HG02798 (cell line): ENCODE results near the gene IPO9.
"Not testable (repeated sequence)": the region's sequence is repeated elsewhere in the genome, so short reads cannot be mapped to it uniquely, and the experiment has no call there.

Experiments
- ATAC-seq: cut with Tn5 transposase; IDR thresholded peaks from one replicate; pipeline ENCODE4 v1.9.1; 2021; ENCODE audit warnings: mild to moderate bottlenecking; ENCODE audit not compliant: unreplicated experiment, poor library complexity

IPO9 gene

DNA sequence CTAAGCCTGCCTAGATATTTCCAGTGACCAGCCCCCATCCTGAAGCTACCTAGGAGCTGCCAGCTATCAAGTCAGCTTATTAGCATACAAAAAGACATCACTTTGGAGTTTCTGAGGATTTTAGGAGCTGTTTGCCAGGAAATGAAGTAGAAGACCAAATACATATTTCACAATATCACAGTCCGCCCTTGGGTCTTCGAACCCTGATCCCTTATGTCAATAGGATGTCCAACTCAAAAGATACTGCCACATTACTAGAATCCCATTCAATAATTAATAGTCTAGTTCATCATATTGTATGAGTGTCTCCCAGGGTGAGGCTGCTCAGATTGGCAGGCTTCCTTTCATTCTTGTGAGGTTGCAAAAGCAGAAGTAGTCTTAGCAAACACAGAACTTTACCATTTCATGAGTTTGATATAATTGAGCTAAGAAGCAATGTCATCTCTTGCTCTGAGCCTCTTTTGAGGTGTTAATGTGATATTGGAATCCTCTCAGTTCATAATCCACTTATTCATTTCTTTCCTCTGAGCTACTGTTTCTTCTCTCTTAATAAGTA is 13.6 kb downstream of the IPO9 start:
- ATAC-seq, result no peak

DNA sequence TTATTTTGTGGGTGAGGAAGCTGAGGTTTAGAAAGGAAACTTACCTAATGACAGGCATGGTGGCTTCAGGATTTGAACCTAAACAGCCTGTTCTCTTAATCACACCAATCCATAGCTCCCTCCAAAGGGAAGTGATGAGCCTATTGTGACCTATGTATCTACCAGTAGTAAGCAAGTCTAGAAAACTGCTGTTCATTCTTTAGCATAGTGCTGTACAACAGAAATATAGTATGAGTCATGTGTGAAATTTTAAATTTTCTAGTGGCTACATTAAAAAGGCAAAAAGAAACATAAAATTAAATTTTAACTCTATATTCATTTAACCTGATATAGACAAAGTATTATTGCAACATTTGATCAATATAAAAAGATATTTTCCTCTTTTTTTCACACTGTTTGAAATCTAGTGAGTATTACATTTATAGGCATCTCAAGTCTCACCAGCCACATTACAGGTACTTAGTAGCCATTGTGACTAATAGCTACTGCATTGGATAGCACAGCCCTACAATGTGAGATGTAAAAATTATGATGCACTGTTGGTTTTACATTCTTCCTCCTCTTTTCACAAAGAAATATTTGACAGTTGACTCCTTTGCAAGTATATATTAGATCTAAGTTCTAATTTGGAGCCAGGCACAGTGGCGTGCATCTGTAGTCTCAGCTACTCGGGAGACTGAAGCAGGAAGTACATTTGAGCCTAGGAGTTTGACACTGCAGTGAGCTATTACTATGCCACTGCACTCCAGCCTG is 16.6 kb downstream of the IPO9 start:
- ATAC-seq, result no peak

DNA sequence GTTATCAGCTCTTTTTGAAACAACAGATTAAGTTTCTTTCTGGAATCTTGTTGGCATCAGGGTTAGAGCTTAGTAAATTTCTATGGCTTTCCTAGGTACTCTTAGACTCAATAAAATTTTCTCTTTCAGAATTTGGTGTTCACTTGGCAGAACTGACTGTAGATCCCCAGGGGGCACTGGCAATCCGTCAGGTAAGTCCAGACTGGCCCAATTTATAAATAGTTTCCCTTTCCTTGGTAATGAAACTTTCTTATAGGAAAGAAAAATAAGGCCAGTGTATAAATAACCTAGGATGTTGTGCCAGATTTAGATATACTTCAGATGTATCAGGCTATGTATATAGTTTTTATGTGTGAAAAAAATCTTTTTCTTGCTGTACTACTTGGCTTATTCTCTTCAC is 18.2 kb downstream of the IPO9 start:
- ATAC-seq, result no peak

DNA sequence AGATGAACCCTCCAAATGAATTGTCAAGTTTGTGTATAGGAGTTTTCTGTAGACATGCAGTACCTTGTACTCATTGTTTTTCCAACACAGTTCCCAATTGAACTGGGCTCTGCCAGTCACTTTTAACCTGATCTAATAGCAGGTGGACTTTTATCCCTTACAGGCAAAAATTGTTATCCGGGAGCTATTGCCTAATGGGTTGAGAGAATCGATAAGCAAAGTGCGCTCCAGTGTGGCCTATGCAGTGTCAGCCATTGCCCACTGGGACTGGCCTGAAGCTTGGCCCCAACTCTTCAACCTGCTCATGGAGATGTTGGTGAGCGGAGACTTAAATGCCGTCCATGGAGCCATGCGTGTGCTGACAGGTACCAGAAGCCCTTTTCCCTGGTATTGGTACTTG is 19.3 kb downstream of the IPO9 start:
- no peak for ATAC-seq

DNA sequence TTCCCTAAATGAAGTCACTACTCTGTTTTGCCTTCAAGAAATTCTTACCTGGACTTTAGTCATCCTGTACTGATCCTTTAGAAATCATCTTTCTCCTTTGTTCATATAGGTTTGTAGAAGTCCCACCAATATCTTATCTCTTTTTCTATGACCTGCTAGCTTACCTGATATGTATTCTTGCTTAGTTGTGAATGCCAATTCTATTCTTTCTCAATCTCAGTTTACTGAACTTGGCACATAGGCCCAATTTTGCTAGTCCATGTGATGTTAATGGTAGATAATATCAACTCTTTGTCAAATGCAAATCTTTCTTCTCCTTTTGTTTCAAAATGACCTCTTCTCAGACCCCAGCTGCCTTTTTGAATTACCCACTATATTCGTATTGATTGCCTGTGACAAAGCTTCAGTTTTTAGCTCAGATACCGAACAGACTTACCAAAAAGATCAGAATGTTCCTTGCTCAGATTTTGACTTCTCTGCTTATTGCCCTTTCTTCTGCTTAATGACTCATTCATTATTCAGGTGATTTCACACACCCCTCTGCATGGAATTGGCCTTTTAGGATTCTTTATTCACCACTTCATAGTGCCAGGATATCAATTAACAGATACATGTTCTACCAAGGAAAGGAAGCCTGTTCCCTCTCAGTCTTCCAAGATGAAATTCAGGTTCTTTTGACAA is 20.6 kb downstream of the IPO9 start:
- ATAC-seq, result no peak

DNA sequence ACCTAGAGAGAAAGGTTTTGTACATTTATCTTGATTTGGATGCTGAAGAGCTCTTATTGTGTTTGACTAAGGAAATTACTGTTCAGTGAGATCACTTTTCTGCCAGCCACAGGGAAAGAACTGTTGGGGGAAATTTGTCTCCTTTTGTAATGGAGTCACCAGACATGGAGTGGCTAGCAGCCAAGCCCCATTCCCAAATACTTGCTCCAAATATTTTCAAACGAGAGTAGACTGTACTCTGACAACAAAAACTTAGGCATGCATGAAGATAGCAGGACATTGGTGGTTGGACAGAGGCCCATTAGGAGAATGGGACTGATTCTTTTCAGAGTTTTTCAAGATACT is 21.1 kb downstream of the IPO9 start:
- no peak for ATAC-seq

DNA sequence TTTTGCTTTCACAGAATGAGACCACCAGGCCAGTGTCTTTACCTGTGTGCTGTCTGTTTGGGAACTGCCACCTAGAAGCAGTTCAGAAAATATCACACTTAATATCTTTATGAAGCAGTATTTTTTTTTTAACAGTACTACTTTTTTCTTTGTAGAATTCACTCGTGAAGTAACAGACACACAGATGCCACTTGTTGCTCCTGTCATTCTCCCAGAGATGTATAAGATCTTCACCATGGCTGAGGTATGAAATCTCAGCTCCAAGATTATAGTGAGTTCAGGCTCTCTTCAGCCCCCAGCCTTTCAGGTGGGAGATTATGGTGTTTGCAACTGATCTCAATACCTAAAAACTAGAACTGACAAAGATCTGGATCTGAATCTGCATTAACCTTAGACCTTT is 23.0 kb downstream of the IPO9 start:
- no peak for ATAC-seq

DNA sequence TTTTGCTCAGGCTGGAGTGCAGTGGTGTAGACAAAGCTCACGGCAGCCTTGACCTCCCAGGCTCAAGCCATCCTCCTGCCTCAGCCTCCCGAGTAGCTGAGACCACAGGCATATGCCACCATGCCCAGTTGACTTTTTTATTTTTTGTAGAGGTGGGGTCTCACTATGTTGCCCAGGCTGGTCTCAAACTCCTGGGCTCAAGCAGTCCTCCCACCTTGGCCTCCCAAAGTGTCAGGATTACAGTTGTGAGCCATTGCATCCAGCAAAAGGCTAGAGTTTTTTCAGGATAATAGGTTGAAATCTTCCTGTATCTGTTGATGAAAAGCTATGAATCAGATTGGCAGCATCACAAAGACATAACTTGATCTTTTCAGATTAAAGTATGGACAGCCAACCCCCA is 27.8 kb downstream of the IPO9 start:
- not testable (repeated sequence) for ATAC-seq

DNA sequence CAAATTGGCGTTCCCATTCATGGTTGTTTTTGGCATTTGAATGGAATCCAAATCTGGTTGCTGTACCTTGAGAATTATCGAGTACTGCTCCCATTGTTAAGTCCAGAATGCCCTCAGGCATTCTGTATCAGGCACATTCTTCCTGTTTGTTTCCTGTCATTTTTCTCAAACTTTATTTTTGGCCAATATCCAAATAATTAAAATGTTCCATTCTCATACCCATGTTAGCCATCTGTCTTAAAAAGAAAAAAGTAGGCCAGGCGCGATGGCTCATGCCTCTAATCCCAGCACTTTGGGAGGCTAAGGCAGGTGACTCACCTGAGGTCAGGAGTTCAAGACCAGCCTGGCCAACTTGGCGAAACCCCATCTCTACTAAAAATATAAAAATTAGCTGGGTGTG is 30.5 kb downstream of the IPO9 start:
- no peak for ATAC-seq

DNA sequence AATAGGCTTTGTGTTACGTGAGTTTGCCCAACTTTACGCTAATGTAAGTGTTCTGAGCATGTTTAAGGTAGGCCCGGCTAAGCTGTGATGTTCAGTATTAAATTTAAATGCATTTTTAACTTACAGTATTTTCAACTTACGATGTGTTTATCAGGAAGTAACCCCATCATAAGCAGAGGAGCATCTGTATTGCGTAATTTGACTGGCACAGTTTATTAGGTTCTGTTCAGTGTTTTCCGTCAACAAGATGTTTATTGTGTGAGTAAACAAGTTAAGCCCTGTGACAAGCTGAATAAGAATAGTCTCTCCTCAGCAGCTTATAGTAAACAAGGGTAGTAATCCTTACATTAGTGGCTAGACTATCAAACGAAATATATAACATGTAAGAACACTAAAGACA is 32.5 kb downstream of the IPO9 start:
- no peak for ATAC-seq

DNA sequence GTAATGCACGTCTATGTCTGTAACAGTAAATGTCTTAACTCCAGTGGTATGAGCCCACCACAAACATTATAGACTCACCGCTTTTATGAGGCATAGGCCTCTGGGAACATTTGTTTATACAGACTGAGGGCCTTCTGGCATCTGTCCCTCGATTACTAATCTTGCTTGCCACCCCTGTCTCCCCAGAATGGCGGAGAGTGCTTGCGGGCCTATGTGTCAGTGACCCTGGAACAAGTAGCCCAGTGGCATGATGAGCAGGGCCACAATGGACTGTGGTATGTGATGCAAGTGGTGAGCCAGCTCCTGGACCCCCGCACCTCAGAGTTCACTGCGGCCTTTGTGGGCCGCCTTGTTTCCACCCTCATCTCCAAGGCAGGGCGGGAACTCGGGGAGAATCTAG is 41.4 kb downstream of the IPO9 start:
- ATAC-seq, result no peak

DNA sequence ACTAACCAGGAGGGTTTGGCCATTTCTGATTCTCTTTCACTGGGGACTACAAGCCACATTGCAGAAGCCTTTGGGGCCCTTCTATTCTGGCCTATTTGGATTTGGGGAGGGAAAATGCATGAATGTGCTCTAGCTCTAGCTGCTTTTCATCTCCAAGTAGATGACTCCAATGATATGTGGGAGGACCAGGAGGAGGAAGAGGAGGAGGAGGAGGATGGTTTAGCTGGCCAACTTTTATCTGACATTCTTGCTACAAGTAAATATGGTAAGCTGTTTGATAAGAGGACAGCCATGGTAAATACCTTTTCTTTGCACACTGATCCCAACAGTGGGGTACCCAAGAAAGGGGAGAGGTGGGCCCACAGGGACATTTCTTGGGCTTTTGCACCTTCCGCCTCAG is 45.7 kb downstream of the IPO9 start:
- no peak for ATAC-seq

DNA sequence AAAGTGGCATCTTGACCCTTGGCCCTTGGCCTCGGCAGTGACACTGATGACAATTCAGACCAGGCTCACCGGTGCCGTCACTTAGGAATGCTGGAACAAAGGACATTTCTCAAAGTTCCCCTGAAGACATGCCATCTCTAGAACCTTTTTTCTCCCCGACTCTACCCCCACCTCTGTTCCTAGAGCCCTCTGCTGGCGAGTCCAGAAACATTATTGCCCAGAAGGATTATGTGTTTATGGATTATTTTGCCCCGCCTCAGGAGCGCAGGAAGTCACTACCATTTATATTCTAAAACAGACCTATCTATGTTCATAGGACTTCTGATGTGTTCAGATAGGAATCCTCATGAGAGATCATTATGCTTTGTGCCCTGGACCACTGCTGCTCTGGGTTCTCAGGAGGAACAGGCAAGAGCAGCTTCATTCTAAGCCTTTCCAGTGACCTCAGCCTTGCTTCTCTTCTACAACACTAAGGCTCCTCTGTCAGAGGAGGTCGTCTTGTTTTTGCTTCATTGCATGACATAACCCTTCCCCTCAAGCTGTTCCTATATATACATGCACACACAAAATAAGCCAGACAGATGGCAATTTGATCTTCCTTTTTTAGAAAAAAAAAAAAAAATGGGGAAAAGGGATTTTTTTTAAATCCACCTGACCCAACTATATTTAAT is 47.3 kb downstream of the IPO9 start:
- no peak for ATAC-seq

DNA sequence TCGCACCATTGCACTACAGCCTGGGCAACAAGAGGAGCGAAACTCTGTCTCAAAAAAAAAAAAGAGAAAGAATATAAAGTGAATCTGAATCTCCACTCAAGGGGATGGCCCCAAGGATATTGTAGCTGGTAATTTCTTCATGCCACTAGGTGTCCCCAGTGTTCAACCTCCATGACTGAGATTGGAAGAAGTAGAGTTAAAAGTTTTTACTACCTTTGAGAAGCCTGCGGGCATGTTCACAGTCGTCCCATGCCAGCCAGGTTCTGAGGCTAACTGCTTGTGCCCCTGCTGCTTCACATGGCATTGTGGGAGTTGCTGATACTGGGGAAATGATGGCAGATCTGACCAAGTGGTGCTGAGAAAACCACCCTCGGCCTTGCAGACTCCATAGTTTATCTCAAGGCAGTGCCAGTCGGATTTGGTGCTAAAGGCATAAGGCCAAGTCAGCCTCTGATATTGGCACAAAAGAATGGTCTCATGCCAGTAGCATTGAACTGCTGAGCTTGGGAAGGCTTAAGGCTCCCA is 49.0 kb downstream of the IPO9 start:
- no peak for ATAC-seq

DNA sequence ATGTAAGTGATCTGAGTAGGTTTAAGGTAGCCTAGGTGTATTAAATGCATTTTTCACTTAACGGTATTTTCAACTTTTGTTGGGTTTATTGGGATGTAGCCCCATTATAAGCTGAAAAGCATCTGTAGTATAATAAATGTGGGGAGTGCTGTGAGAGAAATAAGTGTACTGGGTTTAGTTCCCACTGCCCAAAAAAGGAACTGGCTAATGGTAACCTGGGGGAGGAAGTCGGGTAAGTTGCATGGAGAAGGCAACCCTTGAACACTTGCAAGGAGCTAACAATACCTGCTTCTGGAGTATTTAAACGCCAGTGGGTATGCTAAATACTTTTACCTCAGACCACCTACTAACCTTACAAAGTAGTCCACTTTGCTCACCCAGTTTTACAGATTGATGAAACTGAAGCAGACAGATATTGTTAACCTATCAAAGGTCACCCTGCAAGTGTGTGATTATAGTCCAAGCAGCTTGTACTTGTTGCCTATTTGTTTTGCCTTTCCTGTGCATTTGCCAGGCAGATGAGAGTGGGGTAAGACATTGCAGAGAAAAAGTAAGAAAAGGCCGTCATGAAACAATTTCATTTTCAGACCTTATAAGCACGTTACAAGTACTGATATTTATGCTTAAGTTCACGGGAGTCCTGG is 52.1 kb downstream of the IPO9 start:
- no peak for ATAC-seq

DNA sequence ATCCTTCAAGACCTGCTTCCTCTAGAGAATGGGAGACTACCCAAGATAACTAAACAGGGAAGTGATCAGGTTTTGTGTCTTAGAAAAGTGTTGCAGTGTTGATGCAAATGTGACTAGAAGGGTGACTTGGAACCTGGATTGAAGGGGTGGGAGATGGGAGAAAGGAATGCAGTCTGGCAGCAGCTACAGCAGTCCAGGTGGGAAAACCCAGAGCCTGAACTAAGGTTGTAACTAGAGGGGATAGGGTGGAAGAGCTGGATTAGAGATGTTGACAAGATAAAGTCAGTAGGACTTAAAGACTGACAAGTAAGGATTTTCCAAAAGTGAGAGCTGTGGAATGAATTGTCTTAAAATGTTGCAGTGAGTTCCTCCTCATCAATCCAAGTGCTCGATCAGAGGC is 52.7 kb downstream of the IPO9 start:
- no peak for ATAC-seq

DNA sequence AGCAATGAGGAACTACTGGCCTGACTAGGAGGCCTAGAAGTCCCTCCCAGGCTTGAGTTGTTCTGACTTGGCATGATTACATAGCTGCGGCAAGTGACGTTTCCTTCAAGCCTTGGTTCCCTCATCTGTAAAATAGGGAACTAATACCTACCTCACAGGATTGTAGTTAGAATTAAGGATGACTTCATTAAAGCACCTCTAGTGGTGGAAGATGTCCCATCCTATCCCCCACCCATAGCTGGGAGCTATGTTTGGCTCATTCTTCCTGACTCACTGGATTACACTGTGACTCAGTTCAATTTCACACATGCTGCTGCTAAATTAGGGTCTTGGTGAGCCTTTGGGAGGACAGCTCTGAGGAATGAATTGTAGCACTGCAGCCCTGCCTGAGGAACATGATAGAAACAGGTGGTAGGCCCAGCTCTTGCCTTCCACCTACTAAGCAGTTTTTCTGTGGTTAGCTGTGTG is 53.7 kb downstream of the IPO9 start:
- no peak for ATAC-seq

DNA sequence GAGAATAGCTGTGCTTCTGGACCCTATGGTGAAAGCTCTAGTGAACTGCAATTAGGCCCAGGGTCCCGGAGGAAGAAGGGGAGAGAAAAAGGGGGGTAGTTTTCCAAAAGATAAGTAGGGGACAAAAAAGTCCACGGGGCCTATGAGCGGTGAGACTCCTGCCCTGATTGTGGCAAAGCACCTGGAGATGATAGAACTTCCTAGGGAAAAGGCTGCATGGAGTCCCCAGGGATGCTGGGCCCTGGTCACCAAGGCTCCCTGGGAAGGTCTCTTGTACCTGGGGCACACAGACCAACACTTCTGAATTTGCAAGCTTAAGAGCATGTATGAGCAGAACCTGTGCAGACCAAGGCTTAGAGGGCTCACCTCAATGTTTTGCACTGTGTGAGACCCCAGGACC is 54.3 kb downstream of the IPO9 start:
- no peak for ATAC-seq

DNA sequence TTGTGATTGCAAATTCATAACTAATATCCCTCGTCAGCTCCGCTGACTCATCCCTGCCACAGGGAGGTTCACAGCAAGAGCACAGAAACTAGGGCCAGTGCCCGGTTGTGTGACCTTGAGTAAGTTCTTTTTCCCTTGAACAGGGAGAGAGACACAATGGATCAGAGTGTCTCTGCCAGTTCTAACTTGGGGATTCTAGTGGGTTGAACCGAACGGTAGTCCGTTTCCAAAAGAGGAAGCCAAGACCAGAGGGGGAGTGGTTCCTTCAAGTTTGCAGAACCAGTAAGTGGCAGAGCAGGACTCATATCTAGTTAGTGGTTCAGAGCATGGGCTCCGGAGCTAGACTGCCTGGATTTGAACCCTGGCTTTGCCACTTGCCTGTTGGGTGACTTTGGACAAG is 54.8 kb downstream of the IPO9 start:
- ATAC-seq, result no peak

DNA sequence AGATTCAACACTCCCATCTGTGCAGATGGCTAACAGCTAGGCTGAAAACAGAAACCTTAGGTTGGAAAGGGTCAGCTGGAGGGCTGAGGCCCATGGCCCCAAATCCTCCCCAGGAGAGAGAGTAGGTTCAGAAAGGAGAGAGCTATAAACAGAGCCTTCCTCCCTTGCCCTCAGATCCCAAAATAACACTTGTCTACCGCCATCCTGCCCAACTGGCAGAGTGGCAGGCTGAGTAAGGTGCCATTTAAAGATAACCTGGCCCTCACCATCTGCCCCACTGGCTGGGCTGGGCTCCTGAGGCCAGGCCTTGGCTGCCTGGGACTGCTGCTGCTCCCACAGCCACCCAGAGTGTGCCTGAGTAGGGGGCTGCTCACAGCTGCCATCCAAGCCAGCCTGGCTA is 55.5 kb downstream of the IPO9 start:
- ATAC-seq, result no peak
